ENCODE data around the gene TMPRSS9.
"Not testable (repeated sequence)": the region's sequence is repeated elsewhere in the genome, so short reads cannot be mapped to it uniquely, and the experiment has no call there.

Gene TMPRSS9

GRCh38 chr19:2394054-2394441 lies 34.0 kb downstream of the TMPRSS9 start:
- Histone ChIP-seq H3K27ac (ENCODE audit: low read length) (no peak overlapping the region), H3K79me2 (ENCODE audit: low read length) (no peaks in the 10 kb centered on the region), H4K20me1 (ENCODE audit: insufficient read depth, low read length) (no peaks in the 10 kb centered on the region), H3K4me2 (ENCODE audit: low read length) (peak overlapping the region; percentile 69), H3K36me3 (replicated peaks; ENCODE audit: low read depth, low read length) (no peaks in the 10 kb centered on the region), H3K4me1 (ENCODE audit: low read length) (peaks cover 11% of the 10 kb centered on the region), H3K4me3 (ENCODE audit: low read length) (peak overlapping the region; percentile 70), H3K9ac (ENCODE audit: low read length) (peak overlapping the region; percentile 50), H2AFZ (ENCODE audit: low read depth, low read length) (peak overlapping the region; percentile 80), H3K27me3 (ENCODE audit: low read depth, low read length) (no peaks in the 10 kb centered on the region; the same call in 1 of the 2 replicates), H3K9me3 (ENCODE audit: insufficient read depth, low read length) (no peaks in the 10 kb centered on the region)
- TF ChIP-seq, protein P1, sequence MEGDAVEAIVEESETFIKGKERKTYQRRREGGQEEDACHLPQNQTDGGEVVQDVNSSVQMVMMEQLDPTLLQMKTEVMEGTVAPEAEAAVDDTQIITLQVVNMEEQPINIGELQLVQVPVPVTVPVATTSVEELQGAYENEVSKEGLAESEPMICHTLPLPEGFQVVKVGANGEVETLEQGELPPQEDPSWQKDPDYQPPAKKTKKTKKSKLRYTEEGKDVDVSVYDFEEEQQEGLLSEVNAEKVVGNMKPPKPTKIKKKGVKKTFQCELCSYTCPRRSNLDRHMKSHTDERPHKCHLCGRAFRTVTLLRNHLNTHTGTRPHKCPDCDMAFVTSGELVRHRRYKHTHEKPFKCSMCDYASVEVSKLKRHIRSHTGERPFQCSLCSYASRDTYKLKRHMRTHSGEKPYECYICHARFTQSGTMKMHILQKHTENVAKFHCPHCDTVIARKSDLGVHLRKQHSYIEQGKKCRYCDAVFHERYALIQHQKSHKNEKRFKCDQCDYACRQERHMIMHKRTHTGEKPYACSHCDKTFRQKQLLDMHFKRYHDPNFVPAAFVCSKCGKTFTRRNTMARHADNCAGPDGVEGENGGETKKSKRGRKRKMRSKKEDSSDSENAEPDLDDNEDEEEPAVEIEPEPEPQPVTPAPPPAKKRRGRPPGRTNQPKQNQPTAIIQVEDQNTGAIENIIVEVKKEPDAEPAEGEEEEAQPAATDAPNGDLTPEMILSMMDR (IDR thresholded peaks at IDR 0.05; ENCODE audit: low read depth, low read length), result no peak
- TF ChIP-seq EZH2phosphoT487 (IDR thresholded peaks at IDR 0.05; ENCODE audit: low read depth), result no peak

GRCh38 chr19:2394442-2395292 lies 34.6 kb downstream of the TMPRSS9 start:
- H4K20me1 ChIP-seq (ENCODE audit: insufficient read depth, low read length), result no peaks in the 10 kb centered on the region
- peaks cover 11% of the 10 kb centered on the region for H3K4me1 ChIP-seq (ENCODE audit: low read length)
- H3K9me3 ChIP-seq (ENCODE audit: insufficient read depth, low read length), result no peaks in the 10 kb centered on the region
- peak overlapping the region; percentile 50 for H3K9ac ChIP-seq (ENCODE audit: low read length)
- peak overlapping the region; percentile 80 for H2AFZ ChIP-seq (ENCODE audit: low read depth, low read length)
- H3K36me3 ChIP-seq (replicated peaks; ENCODE audit: low read depth, low read length), result no peaks in the 10 kb centered on the region
- H3K27ac ChIP-seq (ENCODE audit: low read length), result no peak overlapping the region
- H3K4me3 ChIP-seq (ENCODE audit: low read length), result peak overlapping the region; percentile 70
- H3K4me2 ChIP-seq (ENCODE audit: low read length), result peak overlapping the region; percentile 69
- TF ChIP-seq EZH2phosphoT487 (IDR thresholded peaks at IDR 0.05; ENCODE audit: low read depth), result no peak
- TF ChIP-seq, protein P1 (IDR thresholded peaks at IDR 0.05; ENCODE audit: low read depth, low read length), result no peak
- H3K79me2 ChIP-seq (ENCODE audit: low read length), result no peaks in the 10 kb centered on the region
- H3K27me3 ChIP-seq (ENCODE audit: low read depth, low read length), result no peaks in the 10 kb centered on the region; the same call in 1 of the 2 replicates

GRCh38 chr19:2395293-2395829 lies 35.3 kb downstream of the TMPRSS9 start:
- Histone ChIP-seq H3K4me1 (ENCODE audit: low read length) (peaks cover 11% of the 10 kb centered on the region), H3K4me2 (ENCODE audit: low read length) (peak overlapping the region; percentile 69), H3K4me3 (ENCODE audit: low read length) (peak overlapping the region; percentile 70), H3K9ac (ENCODE audit: low read length) (peak overlapping the region; percentile 50; the same call in 1 of the 2 replicates)
- H3K27me3 ChIP-seq (ENCODE audit: low read depth, low read length); H3K27ac ChIP-seq (ENCODE audit: low read length); H2AFZ ChIP-seq (ENCODE audit: low read depth, low read length); H3K79me2 ChIP-seq (ENCODE audit: low read length); H4K20me1 ChIP-seq (ENCODE audit: insufficient read depth, low read length); H3K36me3 ChIP-seq (replicated peaks; ENCODE audit: low read depth, low read length); H3K9me3 ChIP-seq (ENCODE audit: insufficient read depth, low read length): not testable (repeated sequence)

GRCh38 chr19:2397173-2397572 lies 37.1 kb downstream of the TMPRSS9 start:
- not testable (repeated sequence) for H3K36me3 ChIP-seq (replicated peaks; ENCODE audit: low read depth, low read length); H4K20me1 ChIP-seq (ENCODE audit: insufficient read depth, low read length); H2AFZ ChIP-seq (ENCODE audit: low read depth, low read length); H3K27me3 ChIP-seq (ENCODE audit: low read depth, low read length); H3K4me3 ChIP-seq (ENCODE audit: low read length); H3K79me2 ChIP-seq (ENCODE audit: low read length); H3K9me3 ChIP-seq (ENCODE audit: insufficient read depth, low read length); H3K9ac ChIP-seq (ENCODE audit: low read length); H3K27ac ChIP-seq (ENCODE audit: low read length); H3K4me2 ChIP-seq (ENCODE audit: low read length)
- peaks cover 15% of the 10 kb centered on the region for H3K4me1 ChIP-seq (ENCODE audit: low read length)

- Histone ChIP-seq H3K9me3 (ENCODE audit: insufficient read depth, low read length) (no peaks in the 10 kb centered on the region), H3K9ac (ENCODE audit: low read length) (no peak overlapping the region), H3K27me3 (ENCODE audit: low read depth, low read length) (no peaks in the 10 kb centered on the region), H4K20me1 (ENCODE audit: insufficient read depth, low read length) (no peaks in the 10 kb centered on the region), H3K4me1 (ENCODE audit: low read length) (peaks cover 15% of the 10 kb centered on the region), H3K79me2 (ENCODE audit: low read length) (no peaks in the 10 kb centered on the region), H2AFZ (ENCODE audit: low read depth, low read length) (no peak overlapping the region), H3K27ac (ENCODE audit: low read length) (no peak overlapping the region), H3K4me3 (ENCODE audit: low read length) (no peak overlapping the region), H3K4me2 (ENCODE audit: low read length) (no peak overlapping the region), H3K36me3 (replicated peaks; ENCODE audit: low read depth, low read length) (no peaks in the 10 kb centered on the region)
- no peak for TF ChIP-seq EZH2phosphoT487 (IDR thresholded peaks at IDR 0.05; ENCODE audit: low read depth)
- TF ChIP-seq, protein P1 (IDR thresholded peaks at IDR 0.05; ENCODE audit: low read depth, low read length), result no peak
Observed at GRCh38 chr19:2398735-2399305, 38.8 kb downstream of the TMPRSS9 start.

Data from OCI-LY3 (cell line).